Activated CD8-positive, alpha-beta memory T cell treated with anti-CD3 and anti-CD28 coated beads, Interleukin-2, amount 10 ng/mL, durations not matched to agents 7 days and 5 days (primary cell): Measurements from ENCODE around the gene NPHS2. TPM values are rescaled to one million over a fixed set of nuclear protein-coding genes. Genes with fewer than 3 reads are reported as not detected.

ENCODE experiments used
- ATAC-seq: fragments of 150-1000 bp; cut with Tn5 transposase; one replicate; pipeline ENCODE4 v1.10.0; 2021; ENCODE audit warnings: moderate library complexity
- CTCF ChIA-PET: fragments of 350-600 bp; sonication (Branson Sonifier 250); formaldehyde crosslinking; loops from one replicate; lab custom pipeline; 2021; ENCODE audit warnings: antibody characterized with exemption; lab: Charles Lee
- DNase-seq: peaks from one replicate; pipeline ENCODE4 v3.0.0-alpha.2; 2020
- H3K27ac Mint-ChIP-seq: one replicate; pipeline ENCODE4 v1.8.0; 2021; ENCODE audit warnings: mild to moderate bottlenecking, mixed read lengths
- H3K27me3 Mint-ChIP-seq: one replicate; pipeline ENCODE4 v1.8.0; 2021; ENCODE audit warnings: mixed read lengths
- H3K36me3 Mint-ChIP-seq: one replicate; pipeline ENCODE4 v1.8.0; 2021; ENCODE audit warnings: mild to moderate bottlenecking, mixed read lengths
- H3K4me1 Mint-ChIP-seq: one replicate; pipeline ENCODE4 v1.8.0; 2021; ENCODE audit warnings: mixed read lengths
- H3K4me3 Mint-ChIP-seq: one replicate; pipeline ENCODE4 v1.8.0; 2021; ENCODE audit warnings: mild to moderate bottlenecking, moderate library complexity, mixed read lengths
- H3K9me3 Mint-ChIP-seq: one replicate; pipeline ENCODE4 v1.8.0; 2022; ENCODE audit warnings: low read depth, mixed read lengths
- total RNA-seq, 2 experiments: library from RNA; stranded (reverse); gene quantifications; one replicate each; pipeline ENCODE4 v1.2.3, GENCODE V29; 2021

NPHS2 gene
- total RNA-seq, 2 experiments from 2014 or later: not detected

- Mint-ChIP-seq H3K27me3 (no peaks in the 10 kb centered on the region), H3K4me1 (no peaks in the 10 kb centered on the region), H3K4me3 (no peak overlapping the region), H3K9me3 (no peaks in the 10 kb centered on the region), H3K27ac (no peak overlapping the region), H3K36me3 (no peaks in the 10 kb centered on the region)
- ATAC-seq (no peak), DNase-seq (no peak)
- CTCF ChIA-PET: no interaction called here
These were observed 58.6 kb downstream of the NPHS2 start for GRCh38 chr1:179516976-179517705.

- no peaks in the 10 kb centered on the region for H3K36me3 Mint-ChIP-seq
- peaks cover 3% of the 10 kb centered on the region for H3K4me1 Mint-ChIP-seq
- H3K9me3 Mint-ChIP-seq: no peaks in the 10 kb centered on the region
- CTCF ChIA-PET: no interaction called here
- no peak overlapping the region for H3K27ac Mint-ChIP-seq
- no peaks in the 10 kb centered on the region for H3K27me3 Mint-ChIP-seq
- DNase-seq (no peak), ATAC-seq (no peak)
- H3K4me3 Mint-ChIP-seq: no peak overlapping the region
These were observed 65.7 kb downstream of the NPHS2 start for GRCh38 chr1:179510038-179510437.

GRCh38 chr1:179509384-179509783, 66.4 kb downstream of the NPHS2 start:
- CTCF ChIA-PET: no interaction called here
- no peaks in the 10 kb centered on the region for H3K27me3 Mint-ChIP-seq
- no peak overlapping the region for H3K27ac Mint-ChIP-seq
- no peak overlapping the region for H3K4me3 Mint-ChIP-seq
- ATAC-seq (no peak), DNase-seq (no peak)
- no peaks in the 10 kb centered on the region for H3K36me3 Mint-ChIP-seq
- peaks cover 3% of the 10 kb centered on the region for H3K4me1 Mint-ChIP-seq
- H3K9me3 Mint-ChIP-seq: no peaks in the 10 kb centered on the region

GRCh38 chr1:179506199-179506598, 69.5 kb downstream of the NPHS2 start:
- H3K27me3 Mint-ChIP-seq: no peaks in the 10 kb centered on the region
- ATAC-seq (no peak), DNase-seq (no peak)
- H3K4me1 Mint-ChIP-seq: peaks cover 3% of the 10 kb centered on the region
- H3K27ac Mint-ChIP-seq: no peak overlapping the region
- H3K4me3 Mint-ChIP-seq: no peak overlapping the region
- H3K9me3 Mint-ChIP-seq: no peaks in the 10 kb centered on the region
- H3K36me3 Mint-ChIP-seq: no peaks in the 10 kb centered on the region
- CTCF ChIA-PET: no interaction called here

Other genes starting within 250 kb of the NPHS2 start
- not detected for gene AXDND1, start 210.0 kb downstream of the NPHS2 start, total RNA-seq
- not detected for gene TDRD5, start 15.9 kb upstream of the NPHS2 start, total RNA-seq
- gene FAM163A, start 167.3 kb upstream of the NPHS2 start, total RNA-seq: not detected